ENCODE measurements around the gene UBASH3A.
A peak's percentile ranks its signal among the peaks of the same experiment; 100 is the strongest.
"Not testable (repeated sequence)": the region's sequence is repeated elsewhere in the genome, so short reads cannot be mapped to it uniquely, and the experiment has no call there.

Gene UBASH3A

GRCh38 chr21:42408718-42409117 is 5.0 kb downstream of the UBASH3A start:
- not testable (repeated sequence) for DNase-seq (ENCODE audit: low read depth in 1 of 2, low spot score in 1 of 2)

DNA sequence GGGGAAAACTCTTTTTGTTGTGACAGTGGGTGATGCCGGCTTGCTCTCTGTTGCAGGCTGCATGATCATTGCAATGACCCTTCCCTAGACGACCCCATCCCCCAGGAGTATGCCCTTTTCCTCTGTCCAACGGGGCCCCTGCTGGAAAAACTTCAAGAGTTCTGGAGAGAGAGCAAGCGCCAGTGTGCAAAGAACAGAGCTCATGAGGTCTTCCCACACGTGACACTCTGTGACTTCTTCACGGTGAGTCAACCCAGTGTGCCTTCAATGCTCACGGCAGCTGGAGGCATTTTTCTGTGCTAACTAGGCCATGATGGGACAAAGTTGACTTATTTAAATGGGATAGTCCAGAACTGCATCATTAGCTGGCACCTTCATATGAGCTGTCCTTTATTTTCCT is 5.7 kb downstream of the UBASH3A start:
- DNase-seq (ENCODE audit: low read depth in 1 of 2, low spot score in 1 of 2): no peak

DNA sequence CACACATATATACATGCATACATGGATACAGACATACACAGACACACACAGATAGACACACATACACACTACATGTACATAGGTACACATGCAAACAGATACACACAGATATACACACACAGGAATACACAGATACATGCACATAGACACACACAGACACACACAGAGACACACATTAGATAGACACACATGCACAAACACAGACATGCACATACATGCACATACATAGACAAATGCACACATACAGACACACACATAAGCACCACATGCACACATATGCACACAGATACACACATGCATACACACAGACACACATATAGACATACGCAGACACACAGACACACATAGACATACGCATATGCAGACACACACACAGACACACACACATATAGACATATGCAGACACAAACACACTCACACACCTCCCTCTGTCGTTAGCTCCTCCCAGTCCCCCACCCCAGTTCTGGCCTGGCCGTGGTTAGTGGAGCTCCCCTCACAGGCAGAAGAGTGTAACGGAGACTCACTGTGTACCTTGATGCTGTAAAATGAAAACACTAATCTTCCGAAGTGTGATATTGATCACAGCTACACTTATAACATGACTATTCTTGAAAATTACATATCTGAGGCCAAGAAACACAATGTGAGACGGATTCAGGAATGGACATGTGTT is 7.6 kb downstream of the UBASH3A start:
- DNase-seq (ENCODE audit: low read depth in 1 of 2, low spot score in 1 of 2): no peak

GRCh38 chr21:42411891-42412635 is 8.4 kb downstream of the UBASH3A start:
- no peak for DNase-seq (ENCODE audit: low read depth in 1 of 2, low spot score in 1 of 2)

- DNase-seq (ENCODE audit: low read depth in 1 of 2, low spot score in 1 of 2): no peak
Observed at GRCh38 chr21:42412636-42412933, 8.9 kb downstream of the UBASH3A start.

- DNase-seq (ENCODE audit: low read depth in 1 of 2, low spot score in 1 of 2): no peak
Observed at GRCh38 chr21:42413093-42413492, 9.4 kb downstream of the UBASH3A start.

- no peak for DNase-seq (ENCODE audit: low read depth in 1 of 2, low spot score in 1 of 2)
Observed at GRCh38 chr21:42413500-42413899, 9.8 kb downstream of the UBASH3A start.

DNA sequence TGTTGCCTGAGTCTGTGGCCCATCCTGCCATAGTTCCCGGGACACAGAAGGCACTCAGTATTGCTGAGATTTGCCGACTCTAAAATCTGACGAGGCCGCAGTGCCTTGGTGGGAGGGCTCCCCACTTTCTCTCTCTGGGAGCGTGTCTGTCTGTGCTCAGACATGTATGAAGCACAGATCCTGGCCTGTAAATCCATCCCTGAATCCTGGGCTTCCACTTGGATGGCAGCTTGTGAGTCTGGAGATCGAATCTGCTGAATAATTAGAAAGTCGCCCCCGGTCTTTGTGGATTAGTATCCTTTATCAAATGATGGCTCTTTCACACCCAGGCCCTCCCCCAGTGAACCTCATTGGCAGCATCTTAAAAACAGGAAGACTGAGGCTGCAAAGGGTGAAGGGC is 10.4 kb downstream of the UBASH3A start:
- DNase-seq (ENCODE audit: low read depth in 1 of 2, low spot score in 1 of 2): no peak

DNA sequence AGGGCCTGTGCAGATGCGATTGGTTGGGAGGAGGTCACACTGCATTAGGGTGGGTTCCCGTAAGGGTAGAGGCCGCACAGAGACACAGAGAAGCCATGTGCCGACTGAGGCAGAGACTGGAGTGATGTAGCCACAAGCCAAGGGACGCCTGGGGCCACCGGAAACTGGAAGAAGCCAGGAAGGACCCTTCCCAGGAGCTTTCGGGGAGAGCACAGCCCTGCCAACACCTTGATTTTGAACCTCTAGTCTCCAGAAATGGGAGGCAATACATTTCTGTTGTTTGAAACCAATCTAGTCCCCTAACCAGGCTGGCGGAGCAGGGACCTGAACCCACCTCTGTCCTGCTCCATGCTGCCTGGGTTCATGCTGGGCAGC is 10.8 kb downstream of the UBASH3A start:
- DNase-seq (ENCODE audit: low read depth in 1 of 2, low spot score in 1 of 2): no peak

GRCh38 chr21:42414928-42415769 is 11.4 kb downstream of the UBASH3A start:
- peak; percentile 63 to 86 for DNase-seq (ENCODE audit: low read depth in 1 of 2, low spot score in 1 of 2)

DNA sequence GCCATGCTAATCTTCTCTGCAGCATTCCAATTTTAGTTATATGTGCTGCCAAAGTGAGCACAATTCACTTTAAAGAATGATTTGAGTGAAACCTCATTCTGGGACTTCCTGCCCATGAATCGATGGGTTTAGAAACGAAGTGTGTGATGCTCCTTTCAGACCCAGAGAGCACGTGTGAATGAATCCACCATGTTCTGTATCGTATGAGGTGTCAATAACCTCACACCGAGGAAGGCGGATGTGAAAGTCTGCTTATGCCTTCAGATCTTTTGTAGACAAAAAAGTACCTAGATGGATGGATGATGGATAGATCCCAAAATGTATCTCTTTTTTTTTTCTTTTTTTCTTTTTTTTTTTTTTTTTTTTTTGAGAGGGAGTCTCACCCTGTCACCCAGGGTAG is 13.8 kb downstream of the UBASH3A start:
- no peak for DNase-seq (ENCODE audit: low read depth in 1 of 2, low spot score in 1 of 2)

- DNase-seq (ENCODE audit: low read depth in 1 of 2, low spot score in 1 of 2): no peak
Observed at GRCh38 chr21:42418886-42419285, 15.2 kb downstream of the UBASH3A start.

GRCh38 chr21:42419845-42420244 is 16.1 kb downstream of the UBASH3A start:
- no peak for DNase-seq (ENCODE audit: low read depth in 1 of 2, low spot score in 1 of 2)

DNA sequence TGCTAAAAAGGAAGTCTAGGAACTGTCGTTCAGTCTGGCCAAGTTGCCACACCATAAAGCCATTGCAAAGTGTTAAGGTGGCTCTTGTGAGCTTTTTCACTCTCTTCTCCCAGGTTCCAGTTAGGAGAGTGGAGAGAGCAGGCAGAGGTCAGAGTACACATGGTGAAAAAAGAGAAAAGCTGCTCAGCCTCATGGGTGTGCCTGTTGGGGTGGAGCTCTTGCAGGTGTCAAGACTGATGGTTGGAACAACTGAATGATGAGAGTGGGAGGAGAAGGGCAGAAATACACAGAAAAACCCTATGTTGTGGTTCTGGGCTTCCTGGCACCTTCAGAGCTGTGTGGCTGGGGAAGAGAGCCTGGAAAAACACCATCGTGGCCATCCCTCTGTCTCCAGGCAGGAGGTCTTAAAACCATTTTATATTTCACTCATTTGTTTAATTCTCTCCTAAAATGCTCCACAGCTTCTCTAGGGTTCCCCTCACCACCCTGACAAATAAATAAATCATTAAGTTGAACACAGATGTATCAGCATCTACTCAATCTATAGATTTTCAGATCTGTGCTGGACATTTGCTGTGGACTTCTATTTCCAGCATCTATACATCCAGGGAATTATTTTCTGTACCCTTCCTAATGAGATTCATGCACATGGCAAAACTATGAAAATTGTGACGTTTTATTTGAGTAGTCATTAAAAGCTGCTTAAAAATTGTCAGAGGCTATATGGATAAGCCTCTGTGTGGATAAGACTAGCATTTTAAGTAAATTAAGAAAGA is 17.5 kb downstream of the UBASH3A start:
- DNase-seq (ENCODE audit: low read depth in 1 of 2, low spot score in 1 of 2): no peak

- DNase-seq (ENCODE audit: low read depth in 1 of 2, low spot score in 1 of 2): no peak
Observed at GRCh38 chr21:42423197-42423675, 19.5 kb downstream of the UBASH3A start.

GRCh38 chr21:42423685-42424084 is 20.0 kb downstream of the UBASH3A start:
- no peak for DNase-seq (ENCODE audit: low read depth in 1 of 2, low spot score in 1 of 2)

DNA sequence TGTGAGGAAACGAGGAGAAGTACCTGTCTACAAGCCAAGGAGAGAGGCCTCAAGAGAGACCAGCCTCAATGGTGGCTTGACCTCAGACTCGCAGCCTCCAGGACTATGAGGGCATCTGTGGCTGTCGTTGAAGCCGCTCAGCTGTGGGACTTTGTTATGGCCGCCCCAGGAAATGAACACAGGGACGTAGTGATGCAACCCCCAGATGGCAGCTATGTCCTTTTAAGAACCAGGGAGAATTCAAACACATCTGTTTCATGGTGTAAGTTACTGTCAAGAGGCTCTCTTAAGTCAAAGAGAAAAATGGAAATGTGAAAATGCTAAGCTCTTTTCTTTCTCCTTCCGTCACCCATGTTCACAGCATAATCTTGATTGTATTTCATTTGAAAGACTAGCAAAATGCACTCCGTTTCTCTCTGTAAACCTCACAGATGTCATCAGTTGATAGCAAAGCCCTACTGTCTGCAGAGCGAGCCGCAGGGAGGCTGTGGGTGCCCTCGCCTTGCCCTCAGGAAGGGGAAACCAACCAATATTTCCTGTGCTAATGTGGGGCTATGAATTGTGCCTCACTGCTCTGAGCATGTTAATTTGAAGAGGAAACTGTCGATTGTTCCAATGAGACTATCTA is 21.3 kb downstream of the UBASH3A start:
- DNase-seq (ENCODE audit: low read depth in 1 of 2, low spot score in 1 of 2): peak in 1 of 2 donors; percentile 56

- no peak for DNase-seq (ENCODE audit: low read depth in 1 of 2, low spot score in 1 of 2)
Observed at GRCh38 chr21:42425591-42425990, 21.9 kb downstream of the UBASH3A start.

DNA sequence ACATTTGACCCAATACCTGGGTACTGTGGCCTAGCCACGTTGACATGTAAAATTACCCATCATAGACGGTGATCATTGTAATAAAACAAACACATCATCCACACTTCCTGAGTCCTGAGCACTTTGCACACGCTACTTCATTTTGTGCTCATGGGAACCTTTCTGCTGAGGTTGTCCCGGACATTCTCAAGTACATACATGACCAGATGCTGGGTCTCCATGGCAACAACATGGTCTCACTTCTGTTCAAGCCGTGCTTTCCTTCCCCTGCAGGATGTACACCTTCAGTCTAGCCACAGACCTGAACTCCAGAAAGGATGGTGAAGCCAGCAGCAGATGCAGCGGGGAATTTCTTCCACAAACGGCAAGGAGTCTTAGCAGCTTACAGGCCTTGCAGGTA is 22.7 kb downstream of the UBASH3A start:
- no peak for DNase-seq (ENCODE audit: low read depth in 1 of 2, low spot score in 1 of 2)

- no peak for DNase-seq (ENCODE audit: low read depth in 1 of 2, low spot score in 1 of 2)
Observed at GRCh38 chr21:42426876-42427480, 23.3 kb downstream of the UBASH3A start.
